Stimulated activated naive CD8-positive, alpha-beta T cell treated with anti-CD3 and anti-CD28 coated beads, Interleukin-15, Interleukin-2, amounts not matched to agents 100 U/mL and 50 U/mL, for 24 hours (primary cell): ENCODE results near the gene FXYD4.
A peak's percentile ranks its signal among the peaks of the same experiment; 100 is the strongest.

Source experiments
- ATAC-seq: fragments of 150-1000 bp; cut with Tn5 transposase; one replicate; pipeline ENCODE4 v1.10.0; 2021
- DNase-seq: peaks from one replicate; pipeline ENCODE4 v3.0.0; 2021

FXYD4 gene

GRCh38 chr10:43396061-43396927, 24.9 kb downstream of the FXYD4 start:
- DNase-seq (peak; percentile 88), ATAC-seq (peak; percentile 68)

- peak; percentile 84 for ATAC-seq
- DNase-seq: peak; percentile 90
Measured at GRCh38 chr10:43396928-43397624, 25.6 kb downstream of the FXYD4 start.

- no peak for ATAC-seq
- no peak for DNase-seq
Measured at GRCh38 chr10:43398939-43399319, 27.5 kb downstream of the FXYD4 start.

- DNase-seq: no peak
- ATAC-seq: peak; percentile 24
Measured at GRCh38 chr10:43399320-43400310, 28.2 kb downstream of the FXYD4 start.

GRCh38 chr10:43401627-43402026, 30.2 kb downstream of the FXYD4 start:
- ATAC-seq: no peak
- DNase-seq: no peak

- DNase-seq: no peak
- ATAC-seq: no peak
Measured at GRCh38 chr10:43402176-43402575, 30.7 kb downstream of the FXYD4 start.

- ATAC-seq (no peak), DNase-seq (no peak)
Measured at GRCh38 chr10:43402880-43403452, 31.5 kb downstream of the FXYD4 start.

GRCh38 chr10:43403911-43404703, 32.7 kb downstream of the FXYD4 start:
- no peak for DNase-seq
- ATAC-seq: no peak

GRCh38 chr10:43404704-43405084, 33.3 kb downstream of the FXYD4 start:
- no peak for ATAC-seq
- DNase-seq: no peak

GRCh38 chr10:43407148-43407575, 35.7 kb downstream of the FXYD4 start:
- DNase-seq: peak; percentile 73

GRCh38 chr10:43407576-43408330, 36.3 kb downstream of the FXYD4 start:
- ATAC-seq (peak; percentile 55), DNase-seq (peak; percentile 93)

More at GRCh38 chr10:43407148-43407575, 35.7 kb downstream of the FXYD4 start:
- ATAC-seq: no peak

GRCh38 chr10:43408331-43408709, 36.9 kb downstream of the FXYD4 start:
- ATAC-seq: no peak
- DNase-seq: no peak

- peak; percentile 81 for ATAC-seq
- peak; percentile 97 for DNase-seq
Measured at GRCh38 chr10:43408710-43409384, 37.4 kb downstream of the FXYD4 start, which contains the start of gene HNRNPF. TSS of gene HNRNPF (minus strand) at chr10:43409186. CDS start at chr10:43387884, 21,302 bp downstream.

GRCh38 chr10:43409385-43410109, 38.1 kb downstream of the FXYD4 start:
- DNase-seq (peak; percentile 67), ATAC-seq (no peak)

- ATAC-seq (no peak), DNase-seq (no peak)
Measured at GRCh38 chr10:43410345-43410744, 38.9 kb downstream of the FXYD4 start.

GRCh38 chr10:43411536-43411935, 40.1 kb downstream of the FXYD4 start:
- ATAC-seq (no peak), DNase-seq (no peak)

- DNase-seq (no peak), ATAC-seq (no peak)
Measured at GRCh38 chr10:43415544-43415943, 44.1 kb downstream of the FXYD4 start.

GRCh38 chr10:43417950-43418768, 46.7 kb downstream of the FXYD4 start:
- DNase-seq (peak; percentile 69), ATAC-seq (peak; percentile 64)
